Heart left ventricle (tissue), 16 donors: ENCODE results near the gene SUFU. TPM values are rescaled to one million over a fixed set of nuclear protein-coding genes. Genes with fewer than 3 reads are reported as not detected.

Source experiments
- ATAC-seq, 4 donors: fragments of 200-7000 bp; cut with Tn5 transposase; one replicate each; pipeline ENCODE4 v1.9.1; 2020 to 2022; ENCODE audit warnings: moderate library complexity in 4 of 4, mild to moderate bottlenecking in 3 of 4, moderate number of reproducible peaks in 1 of 4
- DNase-seq, 5 donors: peaks; one replicate each; pipeline ENCODE4 v3.0.0-alpha.2; 2020
- H3K27ac ChIP-seq, 12 donors: fragments of 200-600 bp; sonication (generic) in 4 of 12; one replicate each; pipeline versions ENCODE4 v1.5.0 to v1.8.0; 2016 to 2022; ENCODE audit warnings: mild to moderate bottlenecking in 2 of 12
- H3K27me3 ChIP-seq, 9 donors: fragments of 200-600 bp; sonication (generic) in 2 of 9; one replicate each; pipeline versions ENCODE4 v1.5.1 to v1.8.0; 2016 to 2022; ENCODE audit warnings: mild to moderate bottlenecking in 3 of 9
- H3K36me3 ChIP-seq, 9 donors: fragments of 200-600 bp; sonication (generic) in 2 of 9; one replicate each; pipeline versions ENCODE4 v1.5.0 to v1.8.0; 2018 to 2022; ENCODE audit warnings: mild to moderate bottlenecking in 2 of 9
- H3K4me1 ChIP-seq, 12 donors: fragments of 200-600 bp; sonication (generic) in 4 of 12; one replicate each; pipeline versions ENCODE4 v1.5.0 to v1.8.0; 2016 to 2022; ENCODE audit warnings: mild to moderate bottlenecking in 3 of 12
- H3K4me3 ChIP-seq, 12 donors: fragments of 200-600 bp; sonication (generic) in 4 of 12; one replicate each; pipeline versions ENCODE4 v1.5.0 to v1.8.0; 2017 to 2022; ENCODE audit warnings: mild to moderate bottlenecking in 9 of 12, moderate library complexity in 4 of 12
- H3K9me3 ChIP-seq, 12 donors: fragments of 200-600 bp; sonication (generic) in 4 of 12; one replicate each; pipeline versions ENCODE4 v1.5.0 to v1.8.0; 2016 to 2022; ENCODE audit warnings: mild to moderate bottlenecking in 1 of 12
- POLR2A ChIP-seq, 2 donors: fragments of 450-650 bp; IDR thresholded peaks; one replicate each; pipeline ENCODE4 v1.6.1; 2017; ENCODE audit warnings: antibody characterized with exemption in 2 of 2, mild to moderate bottlenecking in 2 of 2, moderate library complexity in 2 of 2
- WGBS, 4 donors: extraction: QIAGEN DNeasy Blood & Tissue Kit in 2 of 4; methylation state at CpG; one replicate each; pipeline versions ENCODE4 v1.1.5 to v1.1.7; 2013 to 2018; 5-methylcytosine and 5-hydroxymethylcytosine counted together
- intact Hi-C, 10 donors: fragments of 100-400 bp; cut with DNase I; formaldehyde crosslinking; loops; one replicate each; pipeline versions ENCODE4 v1.11.1 to v1.14.2; 2022
- polyA plus RNA-seq, 2 donors: library from polyadenylated mRNA; stranded (reverse); fragments of 200-250 nt; gene quantifications; one replicate each; pipeline ENCODE4 v1.2.3, GENCODE V29; 2013
- total RNA-seq, 9 donors: library from RNA; depleted of rRNA in 2 of 9; stranded (reverse); fragments of >200 nt in 2 of 9; fragmentation: NEBNext Ultra II Directional in 3 of 9; extraction: Animal tissue kit (Norgen Biotek cat#: 25700) in 3 of 9; gene quantifications; one replicate each; pipeline versions ENCODE4 v1.1.0 to v1.2.4, GENCODE V29; 2016 to 2023
- TF ChIP-seq, protein P1 (sequence below), 12 donors: fragments of 200-600 bp; sonication (generic) in 4 of 12; IDR thresholded peaks; one replicate each; pipeline versions ENCODE4 v1.5.0 to v1.8.0; 2018 to 2022; ENCODE audit warnings: antibody characterized with exemption in 12 of 12, mild to moderate bottlenecking in 5 of 12
- donor health status: ischemic (EF 13 %, LVEDD 7.1; RV severe dilation, severe dysfunction).
- donor health status: healthy with polysubstance abuse.
- donor health status: DM: no; HTN: yes; CAD: no.
- donor health status: DM: no; HTN: no; CAD: no.
- donor health status: ischemic (EF 25% LVEDD 6.9; RV normal size, moderate dysfunction).
- donor health status: ischemic (EF 25% LVEDD 5.7; RV mildly dilated, moderate dysfunction).
- donor health status: healthy.
- donor health status: DM: yes; HTN: yes; CAD: no.
- donor health status: ischemic (EF 35%, LVEDD 5.7; RV mildly dilated, moderate dysfunction).
- donor health status: nonischemic (EF 11% LVEDD 7.7; RV severe dilation, severe dysfunction).
- donor health status: DM: yes; HTN: yes; CAD: no.
- donor health status: PGD.
- donor health status: ischemic (EF 29% LVEDD 5.4; RV normal size, mild dysfunction).
- donor health status: nonischemic (EF 23%, LVEDD 6.1; RV moderate dilation, normal function).

Gene SUFU
- total and polyA plus RNA-seq, 11 donors = 3.7 to 12.7 (median 7.5) TPM

DNA sequence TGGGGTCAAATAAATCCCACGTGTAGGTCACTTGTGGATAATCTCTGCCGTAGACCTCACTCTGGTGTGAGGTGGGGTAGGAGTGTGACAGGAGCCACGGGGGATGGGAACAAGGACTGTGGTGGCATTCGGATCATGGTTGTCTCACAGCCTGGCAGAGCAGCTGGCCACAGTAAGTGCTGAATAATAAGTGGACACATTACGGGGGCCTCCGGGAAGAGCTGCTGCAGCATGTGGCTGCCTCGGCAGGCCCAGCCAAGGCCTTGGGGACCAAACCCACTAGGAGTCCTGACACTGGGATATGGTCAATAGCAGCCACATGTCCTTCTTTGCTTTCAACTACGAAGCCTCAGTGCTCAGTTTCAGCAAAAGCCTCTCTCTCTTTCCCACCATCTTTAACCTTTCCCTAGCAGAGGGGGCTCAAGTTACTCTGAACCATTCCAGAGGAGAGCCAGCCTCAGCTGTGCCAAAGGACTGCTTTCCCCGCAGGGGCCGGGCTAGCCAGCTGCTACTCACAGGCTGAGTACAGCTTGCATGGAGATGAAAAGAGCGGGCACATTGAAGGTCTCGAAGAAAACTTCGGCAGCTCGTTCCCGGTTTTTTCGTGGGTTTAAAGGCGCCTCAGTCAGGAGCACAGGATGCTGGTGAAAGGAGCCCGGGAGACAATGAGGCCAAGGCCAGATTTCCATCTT lies 18.5 kb upstream of the SUFU start:
- peak in 2 of 5 donors; percentile 9 to 20 for DNase-seq
- H3K9me3 ChIP-seq = no peaks in the 10 kb centered on the region
- intact Hi-C loops = no loop called here
- H3K36me3 ChIP-seq = peaks cover 5 to 100% (median 98%) of the 10 kb centered on the region in 9 donors
- ATAC-seq = no peak
- no peak overlapping the region for H3K4me3 ChIP-seq
- H3K4me1 ChIP-seq = peaks cover 0 to 3% (median 0%) of the 10 kb centered on the region in 12 donors
- no peaks in the 10 kb centered on the region for H3K27me3 ChIP-seq
- H3K27ac ChIP-seq = no peak overlapping the region
- TF ChIP-seq POLR2A (IDR thresholded peaks at IDR 0.05) = no peak
- TF ChIP-seq, protein P1, sequence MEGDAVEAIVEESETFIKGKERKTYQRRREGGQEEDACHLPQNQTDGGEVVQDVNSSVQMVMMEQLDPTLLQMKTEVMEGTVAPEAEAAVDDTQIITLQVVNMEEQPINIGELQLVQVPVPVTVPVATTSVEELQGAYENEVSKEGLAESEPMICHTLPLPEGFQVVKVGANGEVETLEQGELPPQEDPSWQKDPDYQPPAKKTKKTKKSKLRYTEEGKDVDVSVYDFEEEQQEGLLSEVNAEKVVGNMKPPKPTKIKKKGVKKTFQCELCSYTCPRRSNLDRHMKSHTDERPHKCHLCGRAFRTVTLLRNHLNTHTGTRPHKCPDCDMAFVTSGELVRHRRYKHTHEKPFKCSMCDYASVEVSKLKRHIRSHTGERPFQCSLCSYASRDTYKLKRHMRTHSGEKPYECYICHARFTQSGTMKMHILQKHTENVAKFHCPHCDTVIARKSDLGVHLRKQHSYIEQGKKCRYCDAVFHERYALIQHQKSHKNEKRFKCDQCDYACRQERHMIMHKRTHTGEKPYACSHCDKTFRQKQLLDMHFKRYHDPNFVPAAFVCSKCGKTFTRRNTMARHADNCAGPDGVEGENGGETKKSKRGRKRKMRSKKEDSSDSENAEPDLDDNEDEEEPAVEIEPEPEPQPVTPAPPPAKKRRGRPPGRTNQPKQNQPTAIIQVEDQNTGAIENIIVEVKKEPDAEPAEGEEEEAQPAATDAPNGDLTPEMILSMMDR (IDR thresholded peaks at IDR 0.05) = no peak
- WGBS, 4 donors = 87 to 92% (median 89%) methylated on average over 12 to 18 of the region's 18 CpGs

DNA sequence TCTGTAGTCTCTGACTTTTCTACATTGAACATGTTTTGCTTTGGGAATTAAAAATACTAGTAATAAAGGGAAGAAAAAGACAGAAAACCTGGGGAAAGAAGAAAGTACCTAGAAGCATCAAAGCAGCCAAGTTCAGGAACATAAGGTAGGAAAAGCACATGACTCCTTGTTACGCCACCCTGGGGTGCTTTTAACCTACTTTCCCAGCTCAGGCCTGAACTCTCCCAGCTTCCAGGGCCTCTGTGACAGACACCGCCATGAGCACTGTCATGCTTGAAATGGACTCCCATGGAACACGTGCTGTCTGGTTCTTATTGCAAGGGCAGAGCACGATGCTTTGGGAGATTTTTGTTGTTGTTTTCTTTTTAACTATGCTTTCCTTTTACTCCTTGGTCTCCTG lies 12.6 kb upstream of the SUFU start:
- no peak for TF ChIP-seq POLR2A (IDR thresholded peaks at IDR 0.05)
- TF ChIP-seq, protein P1 (IDR thresholded peaks at IDR 0.05) = no peak
- ATAC-seq (no peak), DNase-seq (peak in 1 of 5 donors; percentile 17)
- peaks cover 0 to 47% (median 23%) of the 10 kb centered on the region in 12 donors for H3K4me1 ChIP-seq
- peaks cover 0 to 86% (median 46%) of the 10 kb centered on the region in 9 donors for H3K36me3 ChIP-seq
- H3K27me3 ChIP-seq = no peaks in the 10 kb centered on the region
- H3K9me3 ChIP-seq = no peaks in the 10 kb centered on the region
- intact Hi-C loops = no loop called here
- H3K4me3 ChIP-seq = no peak overlapping the region
- 69 to 86% (median 72%) methylated on average over 4 of the region's 4 CpGs for WGBS, 4 donors
- H3K27ac ChIP-seq = peak overlapping the region in 1 of 12 donors; percentile 63

DNA sequence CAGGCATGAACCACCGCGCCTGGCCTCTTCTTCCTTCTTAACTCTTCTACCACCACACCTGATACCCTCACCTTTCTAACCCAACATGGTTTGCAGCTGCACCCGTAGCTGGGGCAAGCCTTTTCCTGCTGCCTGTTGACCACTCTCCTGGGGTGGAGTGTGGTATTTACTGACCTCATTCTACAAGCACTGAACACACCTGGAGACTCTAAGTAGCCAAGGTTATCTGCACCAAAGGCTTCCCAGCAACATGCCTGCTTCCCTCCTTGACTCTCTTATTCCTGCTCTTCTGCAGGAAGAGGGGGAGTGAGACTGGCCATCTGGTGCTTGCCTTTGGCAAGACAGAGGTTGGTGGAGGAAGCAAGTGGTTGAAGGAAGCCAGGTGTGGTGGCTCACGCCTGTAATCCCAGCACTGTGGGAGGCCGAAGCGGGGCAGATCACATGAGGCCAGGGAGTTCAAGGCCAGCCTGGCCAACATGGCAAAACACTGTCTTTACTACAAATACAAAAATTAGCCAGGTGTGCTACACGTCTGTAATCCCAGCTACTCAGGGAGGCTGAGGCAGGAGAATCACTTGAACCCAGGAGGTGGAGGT lies 11.3 kb upstream of the SUFU start:
- Histone ChIP-seq H3K4me3 (no peak overlapping the region), H3K36me3 (peaks cover 0 to 75% (median 33%) of the 10 kb centered on the region in 9 donors), H3K9me3 (no peaks in the 10 kb centered on the region), H3K4me1 (peaks cover 0 to 55% (median 30%) of the 10 kb centered on the region in 12 donors), H3K27me3 (no peaks in the 10 kb centered on the region), H3K27ac (peak overlapping the region in 9 of 12 donors; percentile 4 to 79 (median 61))
- DNase-seq (peak in 1 of 5 donors; percentile 23), ATAC-seq (peak in 2 of 4 donors; percentile 11 to 15)
- 90 to 93% (median 90%) methylated on average over 7 of the region's 7 CpGs for WGBS, 4 donors
- intact Hi-C loops = no loop called here
- TF ChIP-seq POLR2A (IDR thresholded peaks at IDR 0.05) = no peak
- TF ChIP-seq, protein P1 (IDR thresholded peaks at IDR 0.05) = no peak

DNA sequence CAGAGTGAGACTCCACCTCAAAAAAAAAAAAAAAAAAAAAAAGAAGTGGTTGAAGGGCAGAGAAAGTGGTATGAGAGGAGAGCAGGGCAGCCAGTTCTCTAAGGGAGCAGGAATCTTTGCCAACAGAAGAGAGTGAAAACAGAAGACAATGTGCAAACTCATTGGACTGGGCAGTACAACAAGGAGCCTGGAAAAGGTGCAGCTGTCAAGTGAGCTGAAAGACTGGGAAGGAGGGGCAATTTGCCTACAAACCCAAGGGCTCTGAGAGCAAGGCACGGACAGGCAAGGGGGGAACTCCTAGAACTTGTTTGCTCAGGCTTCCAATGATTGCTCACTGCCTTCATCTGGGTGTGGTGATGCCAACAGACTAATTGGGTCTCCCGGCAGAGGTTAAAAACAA lies 10.8 kb upstream of the SUFU start:
- Histone ChIP-seq H3K9me3 (no peaks in the 10 kb centered on the region), H3K4me1 (peaks cover 0 to 60% (median 30%) of the 10 kb centered on the region in 12 donors), H3K36me3 (peaks cover 0 to 70% (median 28%) of the 10 kb centered on the region in 9 donors), H3K27ac (peak overlapping the region in 11 of 12 donors; percentile 8 to 79 (median 61)), H3K27me3 (no peaks in the 10 kb centered on the region), H3K4me3 (no peak overlapping the region)
- ATAC-seq (peak; percentile 83 to 91 (median 88)), DNase-seq (peak in 3 of 5 donors; percentile 34 to 66 (median 51))
- TF ChIP-seq, protein P1 (IDR thresholded peaks at IDR 0.05) = no peak
- TF ChIP-seq POLR2A (IDR thresholded peaks at IDR 0.05) = no peak
- 28 to 36% (median 32%) methylated on average over 2 of the region's 2 CpGs for whole genome bisulfite sequencing, 4 donors
- intact Hi-C loops = no loop called here
